Stimulated activated CD4-positive, alpha-beta T cell treated with anti-CD3 and anti-CD28 coated beads, Interleukin-2, amount 100 ng/mL, for 24 hours (primary cell): ENCODE data around the gene BRSK2.
"Not testable (repeated sequence)": the region's sequence is repeated elsewhere in the genome, so short reads cannot be mapped to it uniquely, and the experiment has no call there.

Experiments
- DNase-seq, 2 donors: peaks; one replicate each; pipeline ENCODE4 v3.0.0-alpha.2; 2020

The BRSK2 gene

DNA sequence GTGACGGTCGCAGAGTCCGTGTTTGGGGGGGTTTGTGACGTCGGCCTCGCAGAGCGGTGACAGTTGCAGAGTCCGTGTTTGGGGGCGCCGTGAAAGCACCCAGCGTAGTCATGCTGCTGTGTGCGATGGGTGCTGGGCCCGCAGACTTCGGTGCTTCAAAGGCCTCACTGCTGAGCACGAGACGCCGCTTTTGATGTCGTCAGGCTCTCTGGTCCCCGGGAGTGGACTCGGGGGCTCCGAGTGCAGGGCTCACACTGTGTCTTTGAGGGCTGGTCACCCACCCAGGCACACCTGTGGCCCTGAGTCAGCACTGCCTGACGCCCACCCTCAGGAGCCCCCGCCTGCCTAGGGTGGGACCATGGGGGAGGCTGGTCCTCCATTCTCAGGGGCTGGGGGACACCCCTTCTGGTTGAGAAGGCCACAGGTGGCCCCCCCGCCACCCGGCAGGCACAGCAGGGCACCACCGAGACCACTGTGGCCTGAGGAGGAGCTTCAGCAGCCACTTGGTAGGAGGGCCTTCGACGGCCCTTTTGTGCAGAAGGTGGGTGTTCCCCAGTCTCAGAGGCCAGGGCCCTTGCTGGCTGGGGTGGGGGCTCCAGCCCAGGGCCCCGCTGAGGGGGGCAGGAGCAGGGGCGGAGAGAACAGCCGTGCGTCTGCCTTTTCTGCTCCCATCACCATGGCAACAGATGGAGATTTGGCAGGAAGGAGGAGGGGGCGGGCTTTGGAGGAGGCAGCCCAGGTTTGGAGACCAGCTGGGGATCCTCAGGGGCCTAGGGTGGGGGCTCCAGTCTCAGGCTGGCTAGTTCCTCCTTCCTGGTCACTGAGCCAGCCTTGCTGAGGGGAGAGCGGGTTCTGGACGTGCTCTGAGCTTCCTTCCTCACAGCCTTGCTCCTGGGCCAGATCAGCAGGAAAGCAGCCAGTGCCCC lies 20.9 kb downstream of the BRSK2 start:
- no peak for DNase-seq

GRCh38 chr11:1411301-1411700 lies 21.6 kb downstream of the BRSK2 start:
- no peak for DNase-seq

DNA sequence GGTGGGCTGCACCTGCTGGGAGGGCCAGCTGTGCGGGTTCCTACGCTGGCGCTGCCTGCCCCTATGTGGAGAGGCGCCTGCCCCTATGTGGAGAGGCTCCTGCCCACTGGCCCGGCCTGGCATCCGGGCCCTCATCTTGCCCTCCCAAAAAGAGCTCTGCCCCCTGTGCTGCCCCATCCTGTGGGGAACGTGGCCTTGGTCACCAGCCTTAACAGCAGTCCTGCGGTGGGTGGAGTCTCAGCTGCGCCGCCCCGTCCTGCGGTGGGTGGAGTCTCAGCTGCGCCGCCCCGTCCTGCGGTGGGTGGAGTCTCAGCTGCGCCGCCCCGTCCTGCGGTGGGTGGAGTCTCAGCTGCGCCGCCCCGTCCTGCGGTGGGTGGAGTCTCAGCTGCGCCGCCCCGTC lies 22.0 kb downstream of the BRSK2 start:
- not testable (repeated sequence) for DNase-seq

GRCh38 chr11:1412377-1413095 lies 22.8 kb downstream of the BRSK2 start:
- no peak for DNase-seq

DNA sequence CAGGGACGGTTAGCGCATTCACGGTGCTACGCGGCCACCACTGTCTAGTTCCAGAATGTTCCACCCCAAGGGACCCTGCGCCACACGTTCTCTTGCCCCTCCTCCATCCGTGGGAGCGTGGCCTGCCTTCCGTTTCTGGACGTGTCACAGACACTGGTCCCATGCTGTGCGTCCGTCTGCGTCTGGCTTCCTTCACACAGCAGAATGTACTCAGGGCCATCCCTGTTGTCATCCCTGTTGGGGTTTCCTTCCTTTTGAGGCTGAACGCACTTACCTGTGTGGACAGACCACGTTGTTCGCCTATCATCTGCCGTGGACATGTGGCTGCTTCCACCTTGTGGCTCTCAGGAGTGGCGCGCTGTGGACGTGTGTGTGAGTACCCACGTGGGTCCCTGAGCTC lies 24.9 kb downstream of the BRSK2 start:
- no peak for DNase-seq

- no peak for DNase-seq
These were observed 25.9 kb downstream of the BRSK2 start for GRCh38 chr11:1415631-1416030.

DNA sequence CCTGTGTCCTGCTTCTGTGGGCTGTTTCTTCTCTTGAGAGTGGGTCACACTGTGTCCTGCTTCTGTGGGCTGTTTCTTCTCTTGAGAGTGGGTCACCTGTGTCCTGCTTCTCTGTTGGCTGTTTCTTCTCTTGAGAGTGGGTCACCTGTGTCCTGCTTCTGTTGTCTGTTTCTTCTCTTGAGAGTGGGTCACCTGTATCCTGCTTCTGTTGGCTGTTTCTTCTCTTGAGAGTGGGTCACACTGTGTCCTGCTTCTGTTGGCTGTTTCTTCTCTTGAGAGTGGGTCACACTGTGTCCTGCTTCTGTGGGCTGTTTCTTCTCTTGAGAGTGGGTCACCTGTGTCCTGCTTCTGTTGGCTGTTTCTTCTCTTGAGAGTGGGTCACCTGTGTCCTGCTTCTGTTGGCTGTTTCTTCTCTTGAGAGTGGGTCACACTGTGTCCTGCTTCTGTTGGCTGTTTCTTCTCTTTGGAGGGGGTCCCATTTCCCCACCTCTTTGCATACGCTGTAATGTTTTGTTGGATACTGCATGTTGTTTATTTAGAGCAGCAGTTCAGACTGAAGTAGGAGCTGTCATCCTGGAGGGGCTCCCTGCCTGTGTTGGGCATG lies 28.6 kb downstream of the BRSK2 start:
- DNase-seq: not testable (repeated sequence)

DNA sequence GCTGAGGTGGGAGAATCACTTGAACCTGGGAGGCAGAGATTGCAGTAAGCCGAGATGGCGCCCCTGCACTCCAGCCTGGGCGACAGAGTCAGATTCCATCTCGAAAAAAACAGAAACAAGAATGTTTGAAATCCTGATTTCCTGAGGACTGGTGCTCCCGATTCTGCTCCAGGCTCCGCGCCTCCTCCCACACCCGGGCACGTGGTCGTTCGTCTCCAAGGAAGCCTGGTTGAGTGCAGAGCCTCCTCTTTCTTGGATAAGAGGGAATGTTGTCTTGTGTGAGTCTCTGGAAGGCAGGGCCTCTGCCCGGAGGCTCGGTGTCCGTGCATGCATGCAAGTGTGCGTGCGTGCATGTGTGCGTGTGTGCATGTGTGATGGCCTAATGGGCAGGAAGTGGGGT lies 30.1 kb downstream of the BRSK2 start:
- DNase-seq: no peak

DNA sequence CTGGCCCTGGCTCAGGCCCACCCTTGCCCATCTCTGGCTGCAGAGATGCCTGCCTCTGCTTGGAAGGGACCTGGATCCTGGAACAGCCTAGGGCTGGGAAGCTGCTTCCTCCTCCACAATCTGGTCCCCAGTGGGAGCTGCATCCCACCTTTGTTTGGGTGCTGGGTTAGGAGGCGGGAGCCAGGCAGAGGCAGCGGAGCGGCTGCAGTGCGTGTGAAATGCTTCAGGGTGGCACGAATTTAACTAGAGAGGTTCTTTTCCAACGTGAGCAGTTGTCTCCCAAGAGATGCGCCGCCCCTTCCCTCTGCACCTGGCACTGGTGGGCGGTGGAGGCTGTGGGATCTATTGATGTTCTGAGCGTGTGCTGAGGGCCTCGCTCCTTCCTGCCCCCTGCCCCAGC lies 31.6 kb downstream of the BRSK2 start:
- DNase-seq: no peak

GRCh38 chr11:1422481-1422880 lies 32.7 kb downstream of the BRSK2 start:
- DNase-seq: no peak

DNA sequence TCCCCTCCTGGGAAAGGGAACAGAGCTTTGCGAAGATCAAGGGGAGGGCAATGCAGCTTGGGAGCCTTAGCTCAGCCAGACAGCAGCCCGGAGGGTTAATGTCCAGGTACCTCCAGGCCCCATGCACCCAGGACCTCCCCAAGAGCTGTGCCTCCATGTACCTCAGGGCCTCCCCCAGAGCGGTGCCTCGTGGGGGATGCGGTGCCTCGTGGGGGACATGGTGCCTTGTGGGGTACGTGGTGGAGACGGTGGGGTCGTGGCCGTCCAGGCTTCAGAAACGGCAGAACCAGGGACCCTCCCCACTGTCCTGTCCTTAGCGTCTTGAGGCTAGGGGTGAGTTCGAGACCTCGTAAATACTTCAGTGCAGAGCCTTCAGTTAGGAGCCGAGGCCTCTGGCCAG lies 33.2 kb downstream of the BRSK2 start:
- DNase-seq: no peak

- not testable (repeated sequence) for DNase-seq
These were observed 33.7 kb downstream of the BRSK2 start for GRCh38 chr11:1423406-1423805.

GRCh38 chr11:1425006-1425405 lies 35.3 kb downstream of the BRSK2 start:
- DNase-seq: no peak

- no peak for DNase-seq
These were observed 35.7 kb downstream of the BRSK2 start for GRCh38 chr11:1425439-1425838.

DNA sequence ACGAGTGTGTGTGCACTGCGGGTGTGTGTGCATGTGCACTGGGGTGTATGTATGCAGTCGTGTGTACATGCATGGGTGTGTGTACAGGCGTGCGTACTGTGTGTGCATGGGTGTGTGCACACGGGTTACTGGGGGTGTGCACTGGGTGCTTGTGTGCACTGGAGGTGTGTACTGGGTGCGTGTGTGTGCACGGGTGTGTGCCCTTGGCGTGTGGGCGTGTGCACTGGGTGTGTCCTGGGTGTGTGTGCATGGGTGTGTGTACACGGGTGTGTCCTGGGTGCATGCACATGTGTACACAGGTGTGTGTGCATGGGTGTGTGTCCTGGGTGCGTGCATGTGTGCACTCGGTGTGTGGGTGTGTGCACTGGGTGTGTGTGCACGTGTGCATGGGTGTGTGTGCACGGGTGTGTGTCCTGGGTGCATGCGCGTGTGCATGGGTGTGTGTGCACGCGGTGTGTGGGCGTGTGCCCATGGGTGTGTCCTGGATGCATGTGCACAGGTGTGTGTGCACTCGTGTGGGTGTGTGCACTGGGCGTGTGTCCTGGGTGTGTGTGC lies 39.1 kb downstream of the BRSK2 start:
- no peak for DNase-seq

DNA sequence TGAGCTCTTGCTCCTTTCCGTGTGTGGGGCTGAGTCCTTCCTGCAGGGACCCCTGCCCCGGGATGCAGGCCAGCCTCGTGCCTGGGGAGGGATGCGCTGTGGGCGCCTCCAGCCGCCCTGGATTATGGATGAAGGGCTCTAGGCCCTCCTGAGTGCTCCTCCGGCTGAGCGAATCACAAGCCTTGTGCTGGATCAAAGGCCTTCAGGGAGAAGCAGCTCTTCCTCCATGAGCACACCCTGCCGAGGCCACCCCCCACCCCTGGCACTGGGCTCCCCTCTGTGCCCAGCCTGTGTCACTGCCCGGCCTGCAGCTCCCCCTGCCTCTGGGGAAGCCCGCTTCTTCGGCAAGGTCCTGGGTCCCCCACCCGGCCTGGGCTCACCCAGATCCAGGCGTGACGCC lies 43.8 kb downstream of the BRSK2 start:
- DNase-seq: no peak

GRCh38 chr11:1433977-1434640 lies 44.4 kb downstream of the BRSK2 start:
- no peak for DNase-seq

- DNase-seq: not testable (repeated sequence)
These were observed 45.7 kb downstream of the BRSK2 start for GRCh38 chr11:1435479-1435819.

DNA sequence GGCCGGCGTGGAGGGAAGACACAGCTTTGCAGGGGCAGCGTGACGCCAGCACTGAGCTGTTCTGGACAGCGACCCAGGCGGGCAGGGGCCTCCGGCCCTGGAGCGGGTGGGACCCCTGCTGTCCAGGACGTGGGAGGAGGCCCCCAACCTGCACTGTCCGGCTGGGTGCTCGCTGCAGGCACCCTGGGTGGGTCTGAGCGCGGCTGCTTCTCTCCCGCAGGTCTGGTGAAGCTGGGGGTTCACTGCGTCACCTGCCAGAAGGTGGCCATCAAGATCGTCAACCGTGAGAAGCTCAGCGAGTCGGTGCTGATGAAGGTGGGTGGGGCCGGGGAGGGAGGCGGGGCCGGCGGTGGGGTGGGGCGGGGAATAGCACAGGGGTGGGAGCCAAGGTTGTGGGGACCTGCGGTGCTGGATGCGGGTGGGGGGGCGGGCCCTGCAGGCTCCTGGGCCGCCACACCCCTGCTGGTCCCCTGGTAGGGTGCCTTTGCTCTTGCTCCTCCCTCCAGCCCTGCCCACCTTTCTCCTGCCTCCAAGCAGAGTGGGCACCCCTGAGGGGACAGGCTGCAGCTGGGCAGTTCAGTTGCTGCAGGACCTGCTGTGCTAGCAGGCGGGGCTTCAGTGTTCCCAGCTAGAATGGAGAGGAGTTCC lies 46.2 kb downstream of the BRSK2 start:
- DNase-seq: no peak

DNA sequence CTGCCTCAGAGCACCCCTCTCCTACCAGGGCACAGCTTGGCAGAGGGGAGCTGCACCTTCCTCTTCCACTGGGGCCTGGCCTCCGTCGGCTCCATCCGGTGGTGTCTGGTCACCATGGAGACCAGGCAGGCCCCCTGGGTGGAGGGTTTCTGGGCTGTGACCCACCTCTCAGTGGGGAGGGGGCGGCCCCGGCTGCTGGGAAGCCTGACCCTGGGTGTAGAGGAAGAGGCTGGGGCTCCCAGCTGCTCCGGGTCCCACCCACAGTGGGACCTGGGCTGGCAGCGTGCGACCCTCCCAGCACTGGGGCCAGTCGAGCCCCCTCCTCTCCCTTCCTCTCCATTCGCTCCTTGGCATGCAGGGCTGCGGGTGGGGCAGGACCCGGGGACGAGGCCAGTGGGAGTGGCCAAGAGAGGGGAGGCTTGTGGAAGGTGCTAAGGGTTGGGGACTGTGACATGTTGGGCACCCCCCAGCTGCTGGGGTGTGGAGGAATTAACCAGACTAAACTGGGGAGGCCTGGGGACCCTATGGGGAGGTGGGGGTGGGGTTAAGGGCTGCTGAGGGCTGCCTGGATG lies 46.8 kb downstream of the BRSK2 start:
- DNase-seq: no peak

GRCh38 chr11:1437500-1437899 lies 47.8 kb downstream of the BRSK2 start:
- no peak for DNase-seq
